ENCODE results near the gene MTMR11. TPM values are rescaled to one million over a fixed set of nuclear protein-coding genes. Genes with fewer than 3 reads are reported as not detected.

The MTMR11 gene
- total RNA-seq, 3 donors from 2014 or later: 7.4 to 13.9 (median 13.8) TPM

DNA sequence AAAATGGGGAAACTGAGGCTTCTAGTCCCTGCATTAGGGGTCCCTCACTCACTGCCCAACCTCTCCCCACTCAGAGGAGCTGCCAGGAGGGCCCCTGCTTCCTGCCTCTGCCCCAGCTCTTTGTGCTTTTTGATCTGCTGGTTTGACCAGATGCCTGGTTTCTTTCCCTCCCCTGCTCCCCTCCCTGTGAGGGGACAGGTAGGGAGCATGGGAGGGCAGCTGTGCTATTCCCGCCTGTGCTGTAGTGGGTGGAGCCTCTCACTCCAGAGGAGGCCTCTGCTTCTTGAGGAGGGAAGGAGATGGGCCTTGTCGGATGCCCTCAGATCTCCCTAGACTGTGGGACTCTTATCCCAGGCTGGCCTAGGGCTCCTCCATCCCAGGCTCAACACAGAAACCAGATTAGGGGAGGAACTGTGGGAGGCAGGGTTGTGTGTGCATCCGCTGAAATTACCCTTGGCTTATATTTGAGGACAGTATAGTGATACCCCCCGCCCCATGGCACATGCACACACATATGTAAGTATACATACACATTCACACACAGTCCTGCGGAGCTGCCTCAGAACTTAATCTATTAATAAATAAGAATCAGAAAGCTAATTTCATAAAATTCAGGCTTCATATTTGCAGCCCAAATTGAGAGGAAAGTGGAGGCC is 32.7 kb downstream of the MTMR11 start:
- no peaks in the 10 kb centered on the region for H3K36me3 ChIP-seq
- peaks cover 0 to 4% of the 10 kb centered on the region in 2 donors for H3K4me1 ChIP-seq
- intact Hi-C loops (cut with DNase I; ENCODE audit: low total_unique reads): no loop called here
- H3K27ac ChIP-seq: no peak overlapping the region
- TF ChIP-seq POLR2AphosphoS5 (IDR thresholded peaks at IDR 0.05): no peak
- no peak for TF ChIP-seq POLR2A (IDR thresholded peaks at IDR 0.05)
- TF ChIP-seq CTCF (IDR thresholded peaks at IDR 0.05): no peak
- H3K4me3 ChIP-seq: no peak overlapping the region
- DNase-seq (ENCODE audit: low spot score in 2 of 2): no peak
- H3K27me3 ChIP-seq: no peaks in the 10 kb centered on the region
- H3K9me3 ChIP-seq: no peaks in the 10 kb centered on the region

DNA sequence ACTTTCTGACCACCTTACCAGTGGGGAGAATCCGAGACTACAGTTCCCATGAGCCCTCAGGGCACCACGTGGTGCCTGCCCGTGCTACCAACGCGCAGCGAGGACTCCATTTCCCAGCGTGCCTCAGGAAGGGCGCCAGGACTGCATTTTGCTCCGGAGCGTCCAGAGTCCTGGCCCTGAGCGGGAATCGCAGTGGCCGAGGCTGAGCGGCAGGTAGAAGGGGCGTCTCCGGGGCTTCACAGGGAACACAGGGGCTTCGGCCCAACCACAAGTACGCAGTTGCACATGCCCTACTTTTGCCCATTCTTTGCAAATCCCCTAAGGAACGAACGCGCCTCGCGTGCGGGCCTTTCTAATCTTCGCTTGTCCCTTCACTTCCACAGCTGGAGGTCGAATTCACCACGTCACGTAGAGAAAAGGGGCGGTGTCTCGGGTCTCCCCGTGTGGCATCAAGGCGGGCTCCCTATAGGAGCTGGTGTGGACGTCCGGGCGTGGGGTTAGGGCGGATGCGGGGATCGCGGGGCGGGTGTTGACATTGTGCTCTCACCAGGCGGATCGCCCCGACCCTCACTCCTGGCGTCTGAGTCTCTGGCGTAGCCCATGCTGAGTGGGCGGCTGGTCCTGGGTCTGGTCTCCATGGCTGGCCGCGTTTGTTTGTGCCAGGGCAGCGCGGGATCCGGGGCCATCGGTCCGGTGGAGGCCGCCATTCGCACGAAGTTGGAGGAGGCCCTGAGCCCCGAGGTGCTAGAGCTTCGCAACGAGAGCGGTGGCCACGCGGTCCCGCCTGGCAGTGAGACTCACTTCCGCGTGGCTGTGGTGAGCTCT is 37.0 kb downstream of the MTMR11 start, which contains the start of gene BOLA1:
Gene BOLA1, plus strand, starts transcription at position 109 of the 825 bp plus-strand sequence. Its CDS starts 492 bp downstream, at position 601.
- Histone ChIP-seq H3K4me1 (peaks cover 0 to 4% of the 10 kb centered on the region in 2 donors), H3K9me3 (no peaks in the 10 kb centered on the region), H3K27me3 (no peaks in the 10 kb centered on the region), H3K36me3 (no peaks in the 10 kb centered on the region), H3K27ac (peak within 1 kb of the TSS; percentile 90 to 93), H3K4me3 (peak within 1 kb of the TSS; percentile 49 to 75 (median 55))
- TF ChIP-seq CTCF (IDR thresholded peaks at IDR 0.05) (no peak), POLR2A (IDR thresholded peaks at IDR 0.05) (peak; percentile 77), POLR2AphosphoS5 (IDR thresholded peaks at IDR 0.05) (peak; percentile 86 to 98 (median 94))
- DNase-seq (ENCODE audit: low spot score in 2 of 2): peak; percentile 94
- intact Hi-C loops (cut with DNase I; ENCODE audit: low total_unique reads): no loop called here

- Histone ChIP-seq H3K27me3 (no peaks in the 10 kb centered on the region), H3K36me3 (no peaks in the 10 kb centered on the region), H3K4me1 (peaks cover 0 to 4% of the 10 kb centered on the region in 2 donors), H3K9me3 (no peaks in the 10 kb centered on the region), H3K27ac (no peak overlapping the region), H3K4me3 (no peak overlapping the region)
- no peak for DNase-seq (ENCODE audit: low spot score in 2 of 2)
- no peak for TF ChIP-seq CTCF (IDR thresholded peaks at IDR 0.05)
- intact Hi-C loops (cut with DNase I; ENCODE audit: low total_unique reads): no loop called here
Observed at GRCh38 chr1:149896575-149896974, 40.1 kb downstream of the MTMR11 start.

GRCh38 chr1:149888999-149889289 is 47.7 kb downstream of the MTMR11 start:
- Histone ChIP-seq H3K27me3 (no peaks in the 10 kb centered on the region), H3K4me3 (peak overlapping the region; percentile 69 to 83 (median 78)), H3K4me1 (peaks cover 0 to 7% of the 10 kb centered on the region in 2 donors), H3K27ac (peak overlapping the region; percentile 99 to 100), H3K9me3 (no peaks in the 10 kb centered on the region), H3K36me3 (no peaks in the 10 kb centered on the region)
- DNase-seq (ENCODE audit: low spot score in 2 of 2): peak in 1 of 2 donors; percentile 53
- intact Hi-C loops (cut with DNase I; ENCODE audit: low total_unique reads): no loop called here
- TF ChIP-seq POLR2AphosphoS5 (IDR thresholded peaks at IDR 0.05) (no peak), CTCF (IDR thresholded peaks at IDR 0.05) (no peak), POLR2A (IDR thresholded peaks at IDR 0.05) (no peak)
